GF-D8 (cell line): ENCODE measurements around the gene NINJ1.
"Not testable (repeated sequence)": the region's sequence is repeated elsewhere in the genome, so short reads cannot be mapped to it uniquely, and the experiment has no call there.

Source experiments
- DNase-seq: peaks from one replicate; lab custom pipeline; 2025; lab: John Stamatoyannopoulos, UW

NINJ1 gene

DNA sequence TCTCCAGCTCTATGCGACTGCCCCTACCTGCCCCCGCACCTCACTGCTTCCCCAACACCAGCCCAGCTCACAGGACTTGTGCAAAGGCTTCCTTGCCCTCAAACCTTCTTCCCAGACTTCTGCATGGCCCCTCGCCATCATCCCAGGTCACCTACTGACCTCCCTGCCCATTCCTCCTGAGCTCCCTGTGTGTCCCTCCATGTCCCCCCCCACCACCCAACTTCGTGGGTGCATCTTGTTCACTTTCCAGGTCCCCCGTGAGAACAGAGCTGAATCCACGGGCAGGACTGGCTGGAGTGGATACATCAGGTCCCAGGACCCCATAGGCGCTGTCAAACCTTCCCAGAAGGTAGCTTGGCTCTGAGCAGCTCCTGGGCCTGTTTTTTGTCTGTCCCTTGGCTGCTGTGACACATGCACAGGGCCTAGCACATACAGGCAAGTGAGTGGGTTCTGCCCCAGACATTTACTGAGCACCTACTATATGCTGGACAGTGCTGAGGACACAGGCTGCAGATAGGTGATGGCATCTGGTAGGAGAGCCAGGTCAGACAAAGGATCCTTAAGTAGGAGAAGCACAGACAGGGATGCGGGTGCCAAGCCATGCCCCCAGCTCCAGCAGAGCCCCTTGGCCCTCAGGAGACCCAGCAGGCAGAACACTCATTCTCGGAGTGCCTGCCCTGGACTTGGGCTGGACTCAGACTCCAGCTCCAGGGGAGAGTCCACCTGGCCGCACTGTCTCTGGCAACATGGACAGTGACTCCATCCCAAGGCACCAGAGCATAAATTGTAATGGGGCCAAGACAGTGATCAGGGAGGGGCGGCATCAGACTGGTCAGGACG is 15.0 kb downstream of the NINJ1 start:
- DNase-seq = no peak

DNA sequence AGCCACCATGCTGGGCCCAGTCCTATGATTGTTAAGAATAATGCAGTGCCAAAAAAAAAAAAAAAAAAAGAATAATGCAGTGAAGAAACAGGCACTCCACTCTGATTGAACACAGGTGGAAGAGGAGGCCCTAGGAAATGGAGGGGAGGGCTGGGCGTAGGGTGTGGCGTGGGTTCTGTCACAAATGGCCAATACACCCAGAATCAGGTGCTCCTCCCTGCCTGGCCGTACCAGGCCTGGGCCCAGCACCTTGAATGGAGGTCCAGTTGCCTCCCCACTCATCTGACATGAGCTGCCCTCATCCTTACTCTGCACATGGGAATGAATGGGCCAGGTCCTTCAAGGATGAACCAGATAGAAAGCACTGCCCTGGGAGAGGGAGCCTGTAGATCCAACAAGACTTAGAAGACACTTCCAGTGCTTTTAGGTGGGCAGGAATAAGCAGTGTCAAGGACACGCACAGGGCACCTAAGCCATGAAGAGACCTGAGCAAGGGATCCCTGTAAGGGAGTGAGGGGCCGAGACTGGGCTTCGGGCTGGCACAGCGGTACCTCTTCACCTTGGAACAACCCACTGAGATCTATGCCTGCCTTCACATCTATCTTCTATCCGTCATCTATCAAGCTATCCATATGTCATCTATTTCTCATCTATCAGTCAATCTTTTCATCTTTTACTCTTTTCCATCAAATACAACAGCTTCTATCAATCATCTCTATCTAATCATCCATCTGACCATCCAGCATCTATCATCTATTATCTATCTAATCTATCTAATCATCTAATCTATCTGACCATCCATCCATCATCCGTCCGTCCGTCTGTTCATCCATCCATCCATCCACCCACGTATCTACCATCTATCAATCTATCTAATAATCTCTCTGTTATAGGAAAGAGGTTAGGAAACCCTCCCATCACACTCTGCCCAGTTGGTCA is 15.9 kb downstream of the NINJ1 start:
- no peak for DNase-seq

DNA sequence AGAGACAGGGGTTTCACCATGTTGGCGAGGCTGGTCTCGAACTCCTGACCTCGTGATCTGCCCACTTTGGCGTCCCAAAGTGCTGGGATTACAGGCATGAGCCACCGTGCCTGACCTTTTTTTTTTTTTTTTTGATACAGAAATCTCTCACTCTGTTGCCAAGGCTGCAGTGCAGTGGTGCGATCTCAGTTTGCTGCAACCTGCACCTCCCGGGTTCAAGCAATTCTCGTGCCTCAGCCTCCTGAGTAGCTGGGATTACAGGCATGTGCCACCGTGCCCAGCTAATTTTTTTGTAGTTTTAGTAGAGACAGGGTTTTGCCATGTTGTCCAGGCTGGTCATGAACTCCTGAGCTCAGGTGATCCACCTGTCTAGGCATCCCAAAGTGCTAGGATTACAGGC is 16.5 kb downstream of the NINJ1 start:
- not testable (repeated sequence) for DNase-seq

DNA sequence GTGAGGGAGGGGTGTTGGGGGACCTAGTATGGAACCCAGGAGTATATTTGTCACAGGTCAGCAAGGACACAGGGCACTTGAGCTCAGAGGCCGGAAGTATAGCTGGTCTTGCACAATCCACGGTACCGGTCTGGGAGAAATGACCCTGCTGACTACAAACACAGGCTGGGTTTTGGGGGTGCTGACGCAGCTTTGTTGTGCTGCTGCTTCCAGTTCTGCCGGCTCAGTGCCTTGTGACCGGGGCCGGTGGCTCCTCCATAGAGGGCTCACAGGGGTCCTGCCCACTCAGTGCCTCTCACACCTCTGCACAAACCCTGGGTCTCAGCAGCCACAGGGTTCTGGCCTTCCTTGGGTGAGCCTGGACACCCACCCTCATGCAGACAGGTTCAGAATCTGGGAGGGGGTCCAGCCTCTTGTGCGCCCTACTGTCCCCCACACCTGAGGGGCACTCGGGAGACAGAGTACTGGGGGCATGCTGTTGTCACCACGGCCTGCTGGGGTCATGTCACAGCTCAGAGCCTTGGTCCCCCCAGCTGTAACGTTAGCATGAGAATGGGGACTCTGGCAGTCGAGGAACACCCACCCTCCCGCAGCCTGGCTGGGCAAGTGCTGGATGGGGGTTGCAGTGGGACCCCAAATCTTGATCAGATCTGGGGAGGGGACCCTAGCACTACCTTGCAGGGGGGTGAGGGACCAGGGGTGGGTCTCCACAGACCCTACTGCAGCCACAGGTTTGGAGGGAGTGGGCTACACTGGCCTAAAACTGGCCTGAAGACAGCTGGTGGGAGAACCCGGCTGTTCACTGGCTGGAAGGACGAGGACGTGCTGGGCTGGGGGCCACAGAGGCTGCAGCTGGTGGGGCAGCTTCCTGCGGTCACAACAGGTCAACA is 17.7 kb downstream of the NINJ1 start:
- peak; percentile 48 for DNase-seq

DNA sequence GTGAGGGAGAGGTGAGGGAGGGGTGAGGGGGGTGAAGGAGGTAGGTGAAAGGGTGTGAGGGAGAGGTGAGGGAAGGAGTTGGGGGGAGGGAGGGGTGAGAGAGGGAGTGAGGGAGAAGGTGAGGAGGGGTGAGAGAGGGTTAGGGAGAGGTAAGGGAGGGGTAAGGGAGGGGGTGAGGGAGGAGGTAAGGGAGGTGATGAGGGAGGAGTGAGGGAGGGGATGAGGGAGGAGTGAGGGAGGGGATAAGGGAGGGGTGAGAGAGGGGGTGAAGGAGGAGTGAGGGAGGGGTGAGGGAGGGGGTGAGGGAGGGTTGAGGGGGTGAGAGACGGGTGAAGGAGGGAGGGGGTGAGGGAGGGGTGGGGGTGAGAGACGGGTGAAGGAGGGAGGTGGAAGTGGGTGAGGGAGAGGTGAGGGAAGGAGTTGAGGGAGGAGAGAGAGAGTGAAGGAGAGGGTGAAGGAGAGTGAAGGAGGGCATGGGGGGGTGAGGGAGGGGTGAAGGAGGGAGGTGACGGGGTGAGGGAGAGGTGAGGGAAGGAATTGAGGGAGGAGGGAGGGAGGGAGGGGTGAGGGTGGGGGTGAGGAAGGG is 18.5 kb downstream of the NINJ1 start:
- peak; percentile 48 for DNase-seq

DNA sequence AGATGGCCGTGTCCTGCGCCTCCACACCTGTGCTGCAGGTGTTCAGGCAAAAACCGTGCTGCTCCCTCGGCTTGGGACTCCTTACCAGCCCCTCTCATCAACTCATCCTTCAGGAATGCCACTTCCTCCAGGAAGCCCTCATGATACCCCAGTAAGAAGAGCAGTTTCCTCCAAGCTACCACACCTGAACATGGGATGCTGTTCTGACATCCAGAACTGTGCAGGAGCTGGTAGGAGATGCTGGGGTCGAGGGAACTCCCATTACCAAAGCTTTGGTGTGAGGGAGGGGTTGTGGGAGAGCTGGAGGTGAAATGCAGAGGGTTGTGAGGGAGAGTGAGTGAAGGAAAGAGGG is 19.1 kb downstream of the NINJ1 start:
- DNase-seq = no peak

DNA sequence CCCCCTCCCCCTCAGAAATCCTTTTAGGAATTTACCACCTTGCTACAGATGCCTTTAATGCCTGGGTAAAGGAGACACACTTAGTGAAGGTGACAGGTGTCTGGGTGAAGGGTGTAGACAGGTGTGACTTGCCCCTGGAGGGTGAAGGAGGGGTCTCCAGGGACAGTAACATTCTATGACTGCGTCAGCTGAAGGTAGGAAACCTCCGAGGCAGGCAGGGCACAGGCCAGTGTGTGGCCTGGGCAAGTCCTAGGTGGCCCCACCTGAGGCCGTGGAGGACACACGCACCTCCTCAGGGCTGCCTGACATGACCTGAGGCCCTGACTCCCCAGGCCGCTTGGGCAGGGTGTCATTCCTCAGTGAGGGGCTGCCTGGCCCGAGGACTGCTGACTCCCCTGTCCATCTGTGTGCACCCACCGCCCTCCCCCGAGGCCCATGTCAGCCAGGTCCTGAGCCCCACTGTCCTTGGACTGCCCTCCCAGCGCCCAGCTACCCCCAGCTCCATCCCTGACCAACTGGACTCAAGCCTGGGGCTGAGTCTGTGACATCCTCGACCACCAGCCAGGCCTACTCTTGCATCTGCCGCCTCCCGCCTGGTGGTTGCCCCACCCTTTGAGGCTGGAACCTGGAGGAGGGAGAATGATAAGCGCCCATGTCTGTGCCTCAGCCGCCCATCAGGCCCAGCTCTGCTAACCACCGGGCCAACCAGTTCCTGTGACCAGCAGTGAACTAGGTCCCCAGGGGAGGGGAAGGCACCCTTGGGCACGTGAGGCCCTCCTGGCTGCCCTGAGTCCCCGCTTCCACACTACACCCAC is 19.7 kb downstream of the NINJ1 start:
- DNase-seq = peak; percentile 33

DNA sequence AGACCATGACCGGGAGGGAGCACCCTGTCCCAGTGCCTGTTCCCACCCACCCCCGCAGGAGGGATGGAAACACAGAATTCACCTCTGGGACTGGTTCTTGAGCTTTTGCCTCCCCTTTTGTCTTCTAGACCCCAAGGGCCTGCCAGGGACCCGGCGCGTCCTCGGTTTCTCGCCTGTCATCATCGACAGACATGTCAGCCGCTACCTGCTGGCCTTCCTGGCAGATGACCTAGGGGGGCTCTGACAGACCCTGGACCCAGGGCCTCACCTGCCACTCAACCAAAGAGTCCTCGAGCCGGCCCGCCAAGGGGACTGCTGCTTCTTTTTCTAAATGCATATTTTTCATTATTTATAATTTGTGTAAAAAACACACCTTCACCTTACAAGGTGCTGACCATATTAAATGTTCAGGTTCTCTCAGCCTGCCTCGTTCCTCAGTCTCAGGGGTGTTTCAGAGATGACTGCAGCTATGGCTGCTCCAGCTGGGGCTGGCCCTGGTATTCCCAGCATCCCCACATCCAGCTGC is 21.1 kb downstream of the NINJ1 start:
- DNase-seq = no peak

DNA sequence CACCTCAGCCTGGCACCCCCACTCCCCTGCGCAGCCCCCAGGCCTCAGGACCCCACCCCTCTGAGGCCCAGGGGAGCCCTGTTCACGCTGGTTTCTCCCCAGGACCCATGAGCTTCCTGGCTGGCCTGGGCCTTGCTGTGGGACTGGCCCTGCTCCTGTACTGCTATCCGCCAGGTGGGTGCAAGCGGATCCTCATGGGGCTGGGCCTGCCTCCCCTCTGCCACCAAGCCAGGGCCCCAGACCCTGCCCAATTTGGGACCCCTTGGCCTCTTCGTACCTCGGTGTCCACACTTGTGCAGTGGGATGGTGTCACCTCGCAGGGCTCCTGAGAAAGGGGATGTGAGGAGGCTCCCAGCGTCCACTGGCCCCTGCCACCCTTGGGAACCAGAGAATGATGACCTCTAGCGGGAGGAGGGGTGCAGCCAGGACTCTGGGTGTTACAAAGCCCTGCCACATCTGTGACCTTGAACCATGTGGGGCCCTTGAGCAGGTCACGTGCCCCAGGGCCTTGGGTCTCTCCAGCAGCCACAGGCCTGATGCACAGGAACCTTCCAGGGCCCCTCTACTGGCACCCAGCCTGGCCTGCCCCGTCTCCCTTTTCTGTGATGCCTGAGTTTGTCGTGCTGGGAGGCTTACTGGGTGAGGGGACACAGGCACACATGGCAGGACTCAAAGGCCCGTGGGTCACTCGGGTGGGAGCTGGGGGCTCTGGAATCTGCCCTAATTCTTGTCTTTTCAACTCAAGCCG is 21.8 kb downstream of the NINJ1 start:
- DNase-seq = no peak

DNA sequence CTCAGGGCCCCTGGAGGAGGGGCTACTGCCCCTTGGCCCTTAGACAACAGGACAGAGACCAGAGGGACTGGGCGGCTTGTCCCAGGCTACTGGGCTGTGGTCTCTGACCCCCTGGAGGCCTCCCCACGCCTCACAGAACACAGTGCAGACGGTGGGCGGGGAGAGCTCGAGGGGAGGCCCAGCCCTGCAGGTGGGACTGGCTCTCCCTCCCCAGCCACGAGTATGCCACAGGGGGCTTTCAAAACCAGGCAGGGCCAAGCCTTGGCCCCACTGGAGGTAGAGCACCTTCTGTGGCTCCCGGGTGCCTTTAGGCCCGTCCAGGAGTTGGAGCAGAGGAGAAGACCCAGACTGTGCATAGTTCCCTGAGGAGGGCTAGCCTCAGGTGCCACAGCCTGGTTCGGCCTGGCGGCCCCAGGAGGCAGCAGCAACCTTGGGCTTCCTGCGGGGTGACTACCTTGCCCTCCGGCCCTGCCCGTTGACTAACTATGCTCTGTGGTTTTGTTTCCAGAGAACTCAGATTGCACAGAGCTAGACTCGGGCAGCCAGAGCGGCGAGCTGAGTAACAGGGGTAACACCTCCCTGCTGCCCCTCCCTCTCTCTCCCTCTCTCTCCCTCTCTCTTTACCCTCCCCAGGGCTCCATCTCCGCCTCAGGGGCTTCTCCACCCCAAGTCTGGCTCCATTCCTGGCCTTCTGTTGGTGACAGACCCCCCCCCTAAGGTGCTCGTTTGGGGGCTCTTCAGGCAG is 22.5 kb downstream of the NINJ1 start:
- DNase-seq = peak; percentile 65

DNA sequence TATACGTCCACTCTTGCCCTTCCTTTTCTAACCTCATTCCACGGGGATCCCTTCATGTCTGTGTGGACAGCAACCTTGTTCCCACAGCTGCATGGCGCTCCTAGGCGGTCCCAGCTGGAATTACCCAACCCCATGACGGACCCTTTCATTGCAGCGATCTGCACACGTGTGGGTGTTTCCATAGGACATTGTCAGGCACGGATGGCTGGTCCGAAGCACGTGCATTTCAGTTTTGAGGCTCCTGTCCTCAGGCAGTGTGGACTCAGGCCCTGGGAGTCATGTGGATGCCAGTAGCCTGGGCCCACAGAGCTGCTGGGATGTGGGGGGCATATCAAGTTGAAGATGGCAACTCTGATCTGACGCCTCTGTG is 23.1 kb downstream of the NINJ1 start:
- DNase-seq = no peak

DNA sequence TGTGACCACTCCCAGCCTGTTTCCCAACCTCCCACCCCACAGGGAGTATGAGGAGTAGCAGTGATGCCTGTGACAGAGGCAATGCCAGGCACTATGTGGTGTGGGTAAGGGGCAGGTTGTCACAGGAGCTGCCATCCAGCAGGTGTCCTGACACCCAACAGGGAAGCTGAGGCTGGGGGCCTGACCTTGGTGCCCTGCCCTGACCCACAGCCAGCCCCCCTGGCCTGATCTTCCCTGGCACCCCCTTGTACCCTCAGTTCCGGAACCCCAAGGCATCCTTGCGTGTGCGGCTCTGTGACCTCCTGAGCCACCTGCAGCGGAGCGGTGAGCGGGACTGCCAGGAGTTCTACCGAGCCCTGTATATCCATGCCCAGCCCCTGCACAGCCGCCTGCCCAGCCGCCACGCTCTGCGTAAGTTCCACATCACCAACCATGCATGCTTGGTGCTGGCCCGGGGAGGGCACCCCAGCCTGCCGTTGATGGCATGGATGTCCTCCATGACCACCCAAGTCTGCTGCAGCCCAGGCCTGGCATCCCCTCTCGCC is 23.7 kb downstream of the NINJ1 start:
- DNase-seq = no peak

DNA sequence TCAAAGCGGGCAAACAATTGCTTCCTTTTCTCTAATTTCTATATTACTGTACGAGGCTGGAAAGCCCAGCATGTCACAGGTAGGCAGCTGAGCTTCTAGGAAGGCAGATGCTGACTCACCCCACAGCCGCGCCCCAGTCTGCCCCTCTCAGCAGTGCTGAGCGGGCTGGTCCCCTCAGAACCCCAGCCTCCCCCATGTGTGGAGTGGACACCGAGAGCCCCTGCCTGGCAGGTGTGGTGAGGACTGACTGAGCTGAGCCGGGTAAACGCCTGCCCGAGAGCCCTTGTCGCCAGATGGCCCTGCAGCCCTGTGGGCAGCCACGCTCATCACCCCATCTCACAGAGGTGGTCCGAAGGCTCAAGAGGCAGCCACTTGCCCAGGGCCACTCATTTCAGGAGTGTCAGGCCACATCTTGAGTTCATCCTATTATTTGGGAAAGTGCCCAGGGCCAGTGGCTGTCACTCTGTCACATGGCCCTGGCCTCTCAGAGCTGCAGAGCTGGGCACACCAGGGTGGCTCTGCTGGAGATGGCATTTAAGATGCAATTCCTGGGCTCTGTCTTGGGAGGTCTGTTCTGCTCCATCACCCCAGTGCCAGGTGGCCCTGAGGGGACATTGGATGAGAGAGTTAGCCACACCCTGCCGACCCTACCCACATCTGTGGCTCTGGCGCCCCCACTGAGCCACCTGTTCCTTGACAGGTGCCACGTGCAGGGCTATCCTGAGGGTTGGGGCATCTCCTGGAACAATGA is 25.6 kb downstream of the NINJ1 start:
- DNase-seq = no peak

DNA sequence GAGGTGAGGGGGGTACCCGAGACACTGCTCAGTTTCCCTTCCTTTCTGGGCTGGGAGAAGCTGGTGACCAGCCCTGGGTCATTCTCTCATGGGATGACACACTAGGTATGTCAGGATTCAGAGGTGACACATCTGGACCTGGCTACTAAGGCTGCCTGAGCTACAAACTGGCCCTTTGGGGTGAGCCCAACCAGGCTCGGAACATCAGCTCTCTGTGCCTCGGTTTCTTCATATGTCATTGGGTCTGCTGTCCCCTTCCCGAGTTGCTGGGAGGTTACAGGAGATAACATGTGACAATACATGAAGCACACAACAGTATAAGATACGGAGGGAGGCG is 26.3 kb downstream of the NINJ1 start:
- DNase-seq = no peak

DNA sequence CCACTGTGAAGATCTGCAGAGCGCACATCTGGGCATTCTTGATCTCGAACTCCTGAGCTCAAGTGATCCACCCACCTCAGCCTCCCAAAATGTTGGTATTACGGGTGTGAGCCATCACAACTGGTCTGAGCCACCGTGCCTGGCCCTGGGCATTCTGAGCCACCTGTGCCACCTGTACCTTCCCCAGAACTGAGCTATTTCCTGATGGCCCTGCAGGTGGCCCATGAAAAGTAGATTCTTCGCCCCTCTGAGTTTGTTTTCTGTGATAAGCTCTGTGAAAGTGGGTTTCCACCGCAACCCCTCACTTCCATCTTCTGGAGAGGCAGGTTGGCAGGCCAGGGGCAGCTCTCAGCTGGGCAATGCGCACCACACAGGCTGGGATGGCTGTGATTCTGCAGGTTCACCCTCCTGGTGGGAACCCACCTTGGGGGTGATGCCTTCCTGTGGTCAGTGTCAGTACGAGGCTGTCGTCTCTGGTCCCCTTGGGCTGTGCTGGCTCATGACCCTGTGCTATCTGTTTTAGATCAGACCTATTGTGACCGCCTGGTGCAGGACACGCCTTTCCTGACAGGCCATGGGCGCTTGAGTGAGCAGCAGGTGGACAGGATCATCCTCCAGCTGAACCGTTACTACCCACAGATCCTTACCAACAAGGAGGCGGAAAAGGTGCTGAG is 26.8 kb downstream of the NINJ1 start:
- no peak for DNase-seq

DNA sequence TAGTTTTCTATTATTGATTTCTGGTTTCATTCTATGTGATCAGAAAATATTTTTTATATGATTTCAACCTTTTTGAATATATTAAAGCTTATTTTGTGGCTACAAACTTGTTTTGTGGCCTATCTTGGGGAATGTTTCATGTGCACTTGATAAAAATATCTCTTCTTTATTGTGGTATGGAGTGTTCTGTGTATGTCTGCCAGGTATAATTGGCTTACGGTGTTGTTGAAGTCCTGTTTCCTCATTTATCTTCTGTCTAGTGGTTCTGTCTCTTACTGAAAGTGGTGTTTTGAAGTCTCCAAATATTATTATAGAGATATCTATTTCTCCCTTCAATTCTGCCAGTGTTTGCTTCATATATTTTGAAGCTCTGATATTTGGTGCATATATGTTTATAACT is 28.4 kb downstream of the NINJ1 start:
- no peak for DNase-seq

DNA sequence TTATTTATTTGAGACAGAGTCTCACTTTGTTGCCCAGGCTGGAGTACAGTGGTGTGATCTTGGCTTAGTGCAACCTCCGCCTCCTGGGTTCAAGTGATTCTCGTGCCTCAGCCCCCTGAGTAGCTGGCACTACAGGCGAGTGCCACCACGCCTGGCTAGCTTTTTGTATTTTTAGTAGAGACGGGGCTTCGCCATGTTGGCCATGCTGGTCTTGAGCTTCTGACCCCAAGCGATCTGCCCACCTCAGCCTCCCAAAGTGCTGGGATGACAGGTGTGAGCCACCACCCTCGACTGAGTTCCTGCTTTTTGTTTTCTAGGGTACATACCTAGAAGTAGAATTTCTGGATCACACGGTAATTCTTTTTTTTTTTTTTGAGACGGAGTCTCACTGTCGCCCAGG is 33.0 kb downstream of the NINJ1 start:
- not testable (repeated sequence) for DNase-seq

DNA sequence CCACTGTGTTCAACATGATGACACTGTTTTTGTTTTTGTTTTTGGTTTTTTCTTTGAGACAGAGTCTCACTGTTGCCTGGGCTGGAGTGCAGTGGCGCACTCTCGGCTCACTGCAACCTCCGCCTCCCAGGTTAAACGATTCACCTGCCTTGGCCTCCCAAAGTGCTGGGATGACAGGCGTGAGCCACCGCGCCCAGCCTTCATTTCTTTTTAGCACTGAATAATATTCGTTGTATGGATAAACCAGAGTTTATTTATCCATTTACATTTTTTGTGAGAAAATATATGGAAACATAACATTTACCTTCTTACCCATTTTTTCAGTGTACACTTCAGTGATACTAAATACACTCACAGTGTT is 33.8 kb downstream of the NINJ1 start:
- no peak for DNase-seq
